Measurements from ENCODE around the gene NKX6-2.

DNA sequence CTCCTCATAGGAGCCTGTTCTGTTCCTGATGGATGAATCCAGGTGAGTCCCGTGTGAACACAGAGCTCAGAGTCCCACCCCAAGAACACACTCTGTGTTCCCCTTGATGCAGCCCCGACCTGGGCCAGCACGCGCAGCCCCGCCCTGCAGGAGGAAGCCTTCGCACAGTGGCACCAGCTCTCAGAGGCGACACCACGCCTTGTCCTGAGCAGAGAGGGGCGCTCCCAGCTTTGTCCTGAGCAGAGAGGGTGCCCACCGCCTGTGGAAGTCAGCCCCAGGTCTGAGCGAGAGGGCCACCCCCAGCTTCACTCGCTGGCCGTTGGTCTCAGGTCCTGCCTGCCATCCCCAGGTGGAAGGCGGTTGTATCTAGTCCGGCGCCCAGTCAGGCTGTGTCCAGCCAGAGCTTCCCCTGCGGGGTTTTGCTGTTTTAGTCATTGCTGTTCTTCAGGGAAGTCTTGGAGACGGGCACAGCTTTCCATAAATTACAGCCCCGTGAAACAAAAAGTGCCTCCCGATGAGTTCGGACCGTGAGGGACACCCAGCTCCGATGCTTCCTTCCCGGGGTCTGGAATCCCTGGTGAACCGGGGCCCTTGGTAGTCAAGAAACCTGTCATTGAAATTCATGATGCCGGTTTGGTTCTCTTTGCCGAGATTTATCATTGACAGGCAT, 43.6 kb downstream of the NKX6-2 start:
- TF ChIP-seq HDGF (IDR thresholded peaks at IDR 0.05; ENCODE audit: borderline replicate concordance): no peak
- no peak for TF ChIP-seq SP1 (IDR thresholded peaks at IDR 0.05)
- TF ChIP-seq ARNT (IDR thresholded peaks at IDR 0.05): no peak
- TF ChIP-seq ZNF384 (IDR thresholded peaks at IDR 0.05): no peak
- no peak for TF ChIP-seq BHLHE40 (IDR thresholded peaks at IDR 0.05; ENCODE audit: borderline replicate concordance)
- TF ChIP-seq, protein P1, sequence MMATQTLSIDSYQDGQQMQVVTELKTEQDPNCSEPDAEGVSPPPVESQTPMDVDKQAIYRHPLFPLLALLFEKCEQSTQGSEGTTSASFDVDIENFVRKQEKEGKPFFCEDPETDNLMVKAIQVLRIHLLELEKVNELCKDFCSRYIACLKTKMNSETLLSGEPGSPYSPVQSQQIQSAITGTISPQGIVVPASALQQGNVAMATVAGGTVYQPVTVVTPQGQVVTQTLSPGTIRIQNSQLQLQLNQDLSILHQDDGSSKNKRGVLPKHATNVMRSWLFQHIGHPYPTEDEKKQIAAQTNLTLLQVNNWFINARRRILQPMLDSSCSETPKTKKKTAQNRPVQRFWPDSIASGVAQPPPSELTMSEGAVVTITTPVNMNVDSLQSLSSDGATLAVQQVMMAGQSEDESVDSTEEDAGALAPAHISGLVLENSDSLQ (IDR thresholded peaks at IDR 0.05): no peak

Data from HEK293T (cell line).